Measurements from ENCODE around the gene RNF186.

DNA sequence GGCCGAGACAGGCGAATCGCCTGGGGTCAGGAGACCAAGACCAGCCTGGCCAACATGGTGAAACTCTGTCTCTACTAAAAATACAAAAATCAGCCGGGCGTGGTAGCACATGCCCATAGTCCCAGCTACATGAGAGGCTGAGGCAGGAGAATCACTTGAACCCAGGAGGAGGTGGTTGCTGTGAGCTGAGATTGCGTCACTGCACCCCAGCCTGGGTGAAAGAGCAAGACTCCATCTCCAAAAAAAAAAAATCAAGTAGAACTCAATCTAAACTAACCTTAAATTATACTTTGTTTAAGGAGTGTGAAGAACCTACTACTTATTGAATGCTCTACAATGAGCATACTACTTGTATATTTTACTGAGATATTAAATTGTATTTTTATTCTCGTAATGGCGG is 30.5 kb upstream of the RNF186 start:
- TF ChIP-seq POLR2A (IDR thresholded peaks at IDR 0.05) (no peak), POLR2AphosphoS5 (IDR thresholded peaks at IDR 0.05; ENCODE audit: insufficient read depth in 1 of 2, low read depth in 1 of 2) (no peak)
- TF ChIP-seq, protein P1, sequence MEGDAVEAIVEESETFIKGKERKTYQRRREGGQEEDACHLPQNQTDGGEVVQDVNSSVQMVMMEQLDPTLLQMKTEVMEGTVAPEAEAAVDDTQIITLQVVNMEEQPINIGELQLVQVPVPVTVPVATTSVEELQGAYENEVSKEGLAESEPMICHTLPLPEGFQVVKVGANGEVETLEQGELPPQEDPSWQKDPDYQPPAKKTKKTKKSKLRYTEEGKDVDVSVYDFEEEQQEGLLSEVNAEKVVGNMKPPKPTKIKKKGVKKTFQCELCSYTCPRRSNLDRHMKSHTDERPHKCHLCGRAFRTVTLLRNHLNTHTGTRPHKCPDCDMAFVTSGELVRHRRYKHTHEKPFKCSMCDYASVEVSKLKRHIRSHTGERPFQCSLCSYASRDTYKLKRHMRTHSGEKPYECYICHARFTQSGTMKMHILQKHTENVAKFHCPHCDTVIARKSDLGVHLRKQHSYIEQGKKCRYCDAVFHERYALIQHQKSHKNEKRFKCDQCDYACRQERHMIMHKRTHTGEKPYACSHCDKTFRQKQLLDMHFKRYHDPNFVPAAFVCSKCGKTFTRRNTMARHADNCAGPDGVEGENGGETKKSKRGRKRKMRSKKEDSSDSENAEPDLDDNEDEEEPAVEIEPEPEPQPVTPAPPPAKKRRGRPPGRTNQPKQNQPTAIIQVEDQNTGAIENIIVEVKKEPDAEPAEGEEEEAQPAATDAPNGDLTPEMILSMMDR (IDR thresholded peaks at IDR 0.05) = no peak

Data from vagina (tissue), 2 donors.